KOPT-K1 (cell line): ENCODE measurements around the gene C6orf120.
"Not testable (repeated sequence)": the region's sequence is repeated elsewhere in the genome, so short reads cannot be mapped to it uniquely, and the experiment has no call there.

Experiments used
- H3K27ac ChIP-seq: fragments of 200-600 bp; sonication (generic); 2 replicates; pipeline ENCODE4 v1.5.1; 2016; ENCODE audit warnings: antibody characterized with exemption, mild to moderate bottlenecking, low read depth, low read length; ENCODE audit not compliant: poor library complexity, severe bottlenecking
- H3K36me3 ChIP-seq: fragments of 200-600 bp; sonication (generic); 2 replicates; pipeline ENCODE4 v1.5.1; 2017; ENCODE audit warnings: antibody characterized with exemption, mild to moderate bottlenecking, low read length, moderate library complexity; ENCODE audit not compliant: insufficient read depth
- H3K9me3 ChIP-seq: fragments of 200-600 bp; sonication (generic); 2 replicates; pipeline ENCODE4 v1.5.1; 2017; ENCODE audit warnings: antibody characterized with exemption, low read length, mild to moderate bottlenecking; ENCODE audit not compliant: insufficient read depth, poor library complexity, severe bottlenecking

C6orf120 gene

GRCh38 chr6:169668203-169668847, 33.6 kb upstream of the C6orf120 start:
- Histone ChIP-seq H3K9me3 (no peaks in the 10 kb centered on the region), H3K27ac (no peak overlapping the region), H3K36me3 (peaks cover 63% of the 10 kb centered on the region)

DNA sequence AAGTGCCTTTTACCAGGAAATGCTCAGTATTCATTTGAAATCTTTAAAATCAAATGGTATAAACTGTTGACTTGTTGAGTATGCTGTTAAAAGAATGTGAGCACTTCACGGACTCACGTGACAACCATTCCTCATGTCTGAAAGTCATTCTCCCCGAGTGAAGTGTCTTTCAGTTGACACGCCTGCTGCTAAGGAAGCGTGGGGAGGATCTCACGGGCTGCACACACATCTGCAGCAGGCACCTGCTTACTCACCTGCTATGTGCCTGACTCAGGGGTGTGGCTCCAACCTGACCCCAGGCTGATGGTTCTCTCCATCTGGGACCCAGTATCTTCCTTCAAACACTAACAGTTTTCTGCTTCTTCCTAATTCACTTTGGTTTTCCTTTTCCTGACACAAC, 32.8 kb upstream of the C6orf120 start:
- H3K36me3 ChIP-seq: peaks cover 56% of the 10 kb centered on the region
- H3K27ac ChIP-seq: no peak overlapping the region
- H3K9me3 ChIP-seq: no peaks in the 10 kb centered on the region

DNA sequence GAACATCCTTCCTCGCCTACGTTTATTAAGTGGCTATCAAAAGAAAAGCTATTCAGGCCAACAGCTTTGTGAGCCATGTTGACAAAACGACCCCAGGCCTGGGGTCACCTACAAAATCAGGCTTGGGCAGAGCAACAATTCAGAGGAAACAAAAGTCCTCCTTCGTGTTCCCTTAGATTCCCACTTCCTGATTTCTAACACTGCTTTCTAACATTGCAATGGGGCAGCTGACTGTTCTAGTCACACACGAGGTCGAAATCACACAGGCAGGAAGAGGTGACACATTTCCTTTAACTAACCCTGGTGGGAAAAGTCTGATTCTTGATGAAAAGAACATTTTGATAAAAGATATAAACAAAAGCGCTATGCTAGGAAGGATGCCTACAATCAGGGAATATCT, 32.0 kb upstream of the C6orf120 start:
- Histone ChIP-seq H3K27ac (no peak overlapping the region), H3K36me3 (peaks cover 56% of the 10 kb centered on the region), H3K9me3 (no peaks in the 10 kb centered on the region)

GRCh38 chr6:169671563-169671962, 30.4 kb upstream of the C6orf120 start:
- H3K36me3 ChIP-seq: peaks cover 47% of the 10 kb centered on the region
- no peak overlapping the region for H3K27ac ChIP-seq
- no peaks in the 10 kb centered on the region for H3K9me3 ChIP-seq

GRCh38 chr6:169675011-169675410, 26.9 kb upstream of the C6orf120 start:
- H3K36me3 ChIP-seq: peaks cover 31% of the 10 kb centered on the region
- no peaks in the 10 kb centered on the region for H3K9me3 ChIP-seq
- no peak overlapping the region for H3K27ac ChIP-seq

- H3K27ac ChIP-seq: no peak overlapping the region
- peaks cover 22% of the 10 kb centered on the region for H3K36me3 ChIP-seq
- peaks cover 13% of the 10 kb centered on the region for H3K9me3 ChIP-seq
Observed at GRCh38 chr6:169677096-169677495, 24.8 kb upstream of the C6orf120 start.

DNA sequence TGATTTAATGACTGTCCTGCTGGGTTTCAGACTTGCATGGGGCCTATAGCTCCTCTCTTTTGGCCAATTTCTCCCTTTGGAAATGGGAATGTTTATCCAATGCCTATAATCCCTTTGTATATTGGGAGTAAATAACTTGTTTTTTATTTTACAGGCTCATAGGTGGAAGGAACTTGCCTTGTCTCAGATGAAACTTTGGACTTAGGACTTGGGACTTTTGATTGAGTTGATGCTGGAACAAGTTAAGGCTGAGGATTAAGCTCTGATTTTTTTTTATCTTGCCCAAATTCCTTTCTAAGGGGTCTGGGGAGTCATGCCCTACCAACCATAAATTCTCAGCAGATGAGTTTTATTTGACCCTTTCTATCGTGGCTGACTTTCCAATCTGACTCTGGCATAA, 23.6 kb upstream of the C6orf120 start:
- Histone ChIP-seq H3K36me3 (peaks cover 21% of the 10 kb centered on the region; the same call in 1 of the 2 replicates), H3K9me3 (peaks cover 17% of the 10 kb centered on the region), H3K27ac (no peak overlapping the region)

- H3K27ac ChIP-seq: no peak overlapping the region
- H3K36me3 ChIP-seq: peaks cover 49% of the 10 kb centered on the region
- peaks cover 44% of the 10 kb centered on the region for H3K9me3 ChIP-seq
Observed at GRCh38 chr6:169684056-169684455, 17.9 kb upstream of the C6orf120 start.

GRCh38 chr6:169685860-169686259, 16.1 kb upstream of the C6orf120 start:
- Histone ChIP-seq H3K36me3 (peaks cover 52% of the 10 kb centered on the region), H3K27ac (no peak overlapping the region), H3K9me3 (peaks cover 48% of the 10 kb centered on the region)

DNA sequence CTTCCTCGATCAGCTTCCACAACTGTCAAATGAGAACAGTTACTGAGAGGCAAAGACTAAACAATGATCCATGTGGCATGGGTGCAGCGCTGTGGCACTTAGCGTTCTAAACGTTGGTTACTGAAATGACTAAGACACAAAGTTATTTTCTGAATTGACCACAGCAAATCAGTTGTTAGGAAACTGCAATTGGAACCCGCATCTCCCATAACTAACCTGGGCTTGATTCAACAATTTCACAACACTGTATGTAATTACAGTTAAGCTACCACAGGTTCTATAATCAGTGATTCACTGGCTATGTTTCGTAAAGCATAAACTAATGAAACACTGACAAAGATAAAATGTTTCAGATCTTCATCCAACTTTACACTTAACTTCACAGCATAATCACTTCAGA, 12.6 kb upstream of the C6orf120 start:
- Histone ChIP-seq H3K9me3 (peaks cover 40% of the 10 kb centered on the region), H3K36me3 (peaks cover 38% of the 10 kb centered on the region), H3K27ac (no peak overlapping the region)

DNA sequence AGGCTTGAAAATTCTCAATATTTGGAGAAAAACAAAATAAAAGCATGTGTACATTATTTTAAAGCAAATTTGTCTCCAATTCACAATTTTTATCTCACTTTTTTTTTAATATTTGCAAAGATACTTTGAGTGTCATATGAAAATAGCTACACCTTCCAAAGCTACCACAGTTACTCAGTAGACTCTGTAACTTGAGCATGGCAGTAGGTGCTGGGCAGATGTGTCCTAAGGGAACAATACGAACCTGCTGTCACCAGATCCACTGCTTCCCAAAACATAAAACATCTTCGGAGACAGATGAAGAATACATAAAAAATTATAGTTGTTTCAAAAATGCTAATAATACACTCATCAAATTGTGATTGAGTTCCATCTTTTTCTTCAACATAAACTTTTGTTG, 10.7 kb upstream of the C6orf120 start:
- Histone ChIP-seq H3K9me3 (peaks cover 31% of the 10 kb centered on the region), H3K36me3 (peaks cover 22% of the 10 kb centered on the region)

DNA sequence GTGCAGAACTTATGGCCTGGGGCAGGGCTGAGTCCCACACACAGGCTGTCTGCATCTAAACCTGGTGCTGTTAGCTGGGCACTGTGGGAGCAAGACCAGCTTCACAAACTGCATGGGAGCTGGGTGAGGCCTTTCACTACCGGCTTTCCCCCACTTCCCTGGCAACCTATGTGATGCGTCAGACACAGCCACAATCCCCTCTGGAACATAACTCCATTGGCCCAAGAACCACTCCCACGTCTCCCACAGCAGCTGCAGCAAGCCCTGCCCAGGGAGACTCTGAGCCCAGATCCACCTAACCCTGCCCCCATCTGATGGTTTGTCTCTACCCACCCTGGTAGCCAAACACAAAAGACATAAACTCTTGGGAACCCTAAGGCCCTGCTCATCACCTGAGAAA, 9.4 kb upstream of the C6orf120 start:
- peaks cover 30% of the 10 kb centered on the region for H3K9me3 ChIP-seq

More for the DNA sequence above, 10.7 kb upstream of the C6orf120 start:
- H3K27ac ChIP-seq: no peak overlapping the region

GRCh38 chr6:169695131-169695530, 6.8 kb upstream of the C6orf120 start:
- H3K27ac ChIP-seq: no peak overlapping the region
- peaks cover 25% of the 10 kb centered on the region for H3K9me3 ChIP-seq
- peaks cover 5% of the 10 kb centered on the region; the same call in 1 of the 2 replicates for H3K36me3 ChIP-seq

More for the DNA sequence above, 9.4 kb upstream of the C6orf120 start:
- Histone ChIP-seq H3K27ac (no peak overlapping the region), H3K36me3 (peaks cover 11% of the 10 kb centered on the region)

DNA sequence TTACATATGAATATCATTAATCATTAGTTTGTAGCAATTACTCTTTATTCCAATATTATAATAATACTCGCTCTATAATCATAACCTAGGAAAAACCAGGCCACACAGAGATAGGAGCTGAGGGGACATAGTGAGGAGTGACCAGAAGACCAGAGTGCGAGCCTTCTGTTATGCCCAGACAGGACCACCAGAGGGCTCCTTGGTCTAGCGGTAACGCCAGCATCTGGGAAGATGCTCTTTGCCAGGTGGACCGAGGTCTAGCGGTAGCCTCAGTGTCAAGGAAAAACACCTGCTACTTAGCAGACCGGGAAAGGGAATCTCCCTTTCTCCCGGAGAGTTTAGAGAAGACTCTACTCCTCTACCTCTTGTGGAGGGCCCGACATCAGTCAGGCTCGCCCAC, 4.8 kb upstream of the C6orf120 start:
- H3K36me3 ChIP-seq, H3K27ac ChIP-seq: not testable (repeated sequence)
- peaks cover 20% of the 10 kb centered on the region for H3K9me3 ChIP-seq

GRCh38 chr6:169700296-169700695, 1.6 kb upstream of the C6orf120 start:
- H3K9me3 ChIP-seq: peaks cover 15% of the 10 kb centered on the region
- no peak overlapping the region for H3K27ac ChIP-seq
- H3K36me3 ChIP-seq: peaks cover 30% of the 10 kb centered on the region

- peak overlapping the region; percentile 82 for H3K27ac ChIP-seq
- peaks cover 41% of the 10 kb centered on the region for H3K36me3 ChIP-seq
- peaks cover 3% of the 10 kb centered on the region for H3K9me3 ChIP-seq
Observed at GRCh38 chr6:169701311-169701953, 494 bp upstream of the C6orf120 start.
